Measurements from ENCODE around the gene MET.

Gene MET

DNA sequence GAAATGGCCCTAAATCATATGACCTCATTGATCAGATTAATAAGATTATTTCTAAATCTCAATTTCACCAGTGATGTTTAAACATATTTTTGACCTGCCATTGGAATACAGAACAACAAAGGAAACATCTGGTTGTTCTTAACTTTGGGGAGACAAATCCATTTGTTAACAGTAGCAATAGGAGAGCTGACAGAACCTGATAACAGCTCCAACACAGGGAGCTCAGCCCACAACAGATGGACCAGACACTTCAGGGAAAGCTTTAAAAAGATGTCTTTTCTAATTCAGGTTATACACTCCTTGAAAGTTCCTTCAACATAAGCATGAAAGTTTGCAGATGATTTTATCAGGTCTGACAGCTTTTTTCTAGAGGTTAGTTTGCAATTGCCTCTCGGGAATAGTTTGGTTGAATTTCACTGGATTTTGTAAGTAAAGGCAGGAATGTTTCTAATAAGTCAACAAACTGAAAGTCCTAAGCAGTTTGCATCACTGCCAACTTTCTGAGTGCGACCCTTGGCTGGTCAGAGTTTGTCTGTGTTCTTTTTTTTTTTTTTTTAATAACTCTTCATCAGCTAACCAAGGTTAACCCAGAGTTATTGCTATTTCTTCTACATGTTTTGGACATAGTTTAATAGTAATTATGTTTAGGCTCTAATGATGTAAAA lies 6.5 kb upstream of the MET start:
- DNase-seq, result no peak

DNA sequence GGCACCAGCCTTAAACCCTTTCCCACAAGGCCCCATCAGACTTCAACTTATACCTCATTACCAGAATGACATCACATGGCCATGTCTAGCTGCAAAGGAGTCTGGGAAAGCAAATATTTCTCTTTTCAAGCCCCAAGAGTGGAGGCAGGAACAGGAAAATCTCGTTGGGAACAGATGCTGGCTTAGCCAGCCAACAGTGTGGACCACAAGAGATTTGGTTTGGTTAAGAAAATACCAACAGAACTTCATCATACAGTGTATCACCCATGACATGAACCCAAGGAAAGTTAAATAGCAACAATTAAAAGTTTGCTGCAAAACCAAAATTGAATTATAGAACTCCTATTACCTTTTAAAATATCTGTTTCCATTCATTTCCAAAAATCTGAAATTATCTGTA lies 2.2 kb upstream of the MET start:
- no peak for DNase-seq

DNA sequence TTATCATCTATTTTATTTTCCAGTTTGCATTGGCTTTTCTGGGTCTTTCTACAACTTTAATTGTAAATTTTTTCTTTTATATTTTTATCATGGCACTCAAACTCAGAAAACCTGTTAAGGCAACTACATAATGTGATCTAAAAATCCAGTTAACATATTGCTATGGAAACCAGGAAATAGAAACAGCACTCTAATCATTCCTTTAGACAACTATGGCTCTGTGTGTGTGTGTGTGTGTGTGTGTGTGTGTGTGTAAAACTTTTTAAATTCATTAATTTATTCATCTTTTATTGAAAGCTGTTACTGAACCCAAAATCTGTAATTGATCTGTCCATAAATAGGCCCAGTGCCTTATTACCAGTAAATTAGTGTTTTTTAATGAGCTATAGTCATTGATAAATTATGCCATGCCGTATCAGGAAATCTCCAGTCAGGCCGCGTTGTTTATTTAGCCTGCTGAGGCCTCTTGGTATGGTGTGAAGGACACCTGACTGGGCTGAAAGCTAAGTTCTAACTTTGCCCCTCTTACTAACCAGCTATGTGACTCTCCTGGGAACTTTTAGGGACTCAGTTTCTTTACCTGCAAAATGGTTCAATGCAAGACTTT lies 1.5 kb upstream of the MET start:
- DNase-seq, result no peak

DNA sequence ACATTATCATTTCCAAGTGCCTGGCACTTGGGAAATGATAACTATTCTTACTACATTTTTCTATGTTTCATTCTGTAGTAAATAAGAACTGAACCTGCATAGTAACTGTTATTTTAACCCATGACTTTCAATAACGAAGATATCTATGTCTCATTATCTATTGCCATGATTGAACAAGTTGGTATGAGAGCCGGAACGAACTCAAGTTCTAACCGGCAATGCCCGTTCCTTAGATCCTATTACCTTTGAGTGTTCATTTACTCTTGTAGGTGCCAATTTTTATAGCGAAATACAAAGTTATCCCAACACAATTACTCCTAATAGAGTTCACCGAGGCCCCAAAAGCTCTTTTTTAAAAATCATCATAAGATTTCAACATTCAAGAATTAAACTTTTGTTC lies 885 bp upstream of the MET start:
- DNase-seq, result no peak

DNA sequence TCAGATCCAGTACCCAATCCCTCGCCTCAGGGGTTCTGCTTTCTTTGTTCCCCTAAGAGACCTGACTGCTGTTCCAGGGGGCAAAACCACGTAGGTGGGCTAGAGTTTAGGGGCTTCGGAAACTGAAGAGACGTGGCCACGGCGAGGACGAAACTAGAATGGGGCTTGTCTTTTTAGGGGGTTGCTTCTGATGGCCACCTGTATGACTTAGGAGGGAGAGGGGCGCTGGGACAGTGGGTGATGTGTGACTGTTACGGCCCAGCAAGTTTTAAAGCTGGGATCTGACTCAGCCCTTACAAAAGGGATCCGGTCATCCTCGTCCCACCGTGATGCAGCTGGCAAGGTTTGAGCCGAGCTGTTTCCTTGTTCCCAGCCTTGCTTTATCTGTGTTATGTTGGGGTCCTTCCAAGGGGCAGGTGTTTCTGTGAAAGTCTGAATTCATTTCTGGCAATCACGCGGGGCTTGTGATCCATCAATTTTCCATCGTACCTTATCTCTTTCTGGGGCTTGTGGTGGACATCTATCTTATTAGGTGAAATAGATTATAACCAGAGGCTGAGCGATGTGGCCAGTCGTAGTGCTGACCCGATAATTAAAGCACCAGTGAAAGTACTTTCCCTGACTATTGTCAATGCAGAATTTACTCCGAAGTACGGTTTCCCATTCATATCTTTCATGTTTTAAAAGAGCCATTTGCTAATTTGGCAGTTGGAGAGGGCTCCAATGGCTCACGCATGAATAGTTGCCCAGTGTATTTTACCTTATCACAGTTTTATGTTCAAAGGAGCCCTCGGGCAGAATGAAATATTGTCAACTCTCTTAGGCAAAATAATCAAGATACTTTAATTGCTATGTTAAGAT lies 830 bp downstream of the MET start:
- no peak for DNase-seq

DNA sequence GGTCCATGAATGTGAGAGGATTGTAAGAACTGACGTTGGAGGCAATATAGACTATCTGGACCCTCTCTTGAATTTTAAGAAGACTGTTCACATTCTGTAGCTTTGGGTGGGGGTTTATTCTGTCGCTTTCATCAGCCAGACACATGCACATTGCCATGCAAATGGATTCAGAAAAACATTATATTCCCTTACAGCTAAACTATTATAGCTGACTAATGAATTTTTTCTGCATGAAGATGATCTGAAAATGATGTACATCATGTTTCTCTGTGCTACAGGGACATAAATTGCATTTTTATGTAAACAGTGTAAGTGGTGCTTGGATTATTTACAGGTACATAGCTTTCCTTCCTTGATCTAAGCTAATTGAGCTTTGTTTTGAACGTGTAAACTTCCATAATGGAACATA lies 1.5 kb downstream of the MET start:
- no peak for DNase-seq

DNA sequence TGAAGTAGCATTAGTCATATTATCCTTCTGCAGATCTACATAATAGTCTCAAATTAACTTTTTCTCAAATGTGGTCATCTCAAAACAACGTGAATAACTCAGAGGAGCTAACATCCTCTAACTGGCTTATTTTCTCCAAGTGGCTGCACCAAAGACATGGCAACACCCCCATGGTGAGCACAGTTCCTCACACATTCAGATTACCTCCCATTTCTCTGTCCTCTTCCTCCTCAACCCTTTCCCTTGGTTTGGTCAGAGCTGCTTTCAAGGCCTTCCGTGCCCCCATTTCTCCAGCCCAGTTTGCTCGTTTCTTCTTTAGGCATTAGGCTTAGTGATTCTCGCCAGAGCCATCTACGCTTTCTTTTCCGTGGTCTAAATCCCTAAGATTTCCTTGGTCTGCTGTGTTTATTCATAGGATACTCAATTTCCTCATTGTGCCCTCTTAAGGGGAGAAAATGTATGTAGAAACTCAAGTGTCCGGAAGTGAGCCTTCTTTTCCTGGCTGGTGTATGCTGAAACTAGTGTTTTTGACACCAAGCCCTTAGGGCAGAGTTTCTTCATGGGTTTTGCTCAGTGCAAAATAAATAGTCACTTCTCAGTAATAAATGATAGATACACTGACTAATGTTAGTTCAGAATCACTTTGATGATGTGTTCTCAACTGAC lies 2.6 kb downstream of the MET start:
- no peak for DNase-seq

DNA sequence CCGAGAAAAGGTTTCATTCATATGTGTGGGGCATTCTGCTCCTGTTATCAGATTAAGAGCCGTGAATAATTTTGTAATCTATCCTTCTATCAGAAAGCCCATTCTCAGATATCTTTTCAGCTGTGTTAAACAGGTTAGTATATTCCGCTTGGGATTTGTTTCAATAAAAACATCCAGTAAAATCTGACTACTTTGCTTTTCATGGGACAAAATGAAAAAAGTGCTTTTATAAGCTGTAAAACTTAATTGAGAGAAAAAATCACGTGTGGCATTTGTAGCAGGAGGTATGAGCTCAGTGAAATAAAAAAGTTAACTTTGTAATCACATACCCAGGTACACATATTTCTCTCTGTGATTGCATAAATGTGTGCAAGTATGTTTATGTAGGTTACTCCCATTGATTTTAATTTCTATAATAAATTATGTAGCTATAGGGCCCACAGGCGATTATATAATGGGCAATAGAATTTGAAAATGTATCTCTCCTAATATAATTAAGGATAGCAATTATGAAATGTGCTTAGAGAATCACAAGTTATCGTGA lies 3.9 kb downstream of the MET start:
- no peak for DNase-seq

DNA sequence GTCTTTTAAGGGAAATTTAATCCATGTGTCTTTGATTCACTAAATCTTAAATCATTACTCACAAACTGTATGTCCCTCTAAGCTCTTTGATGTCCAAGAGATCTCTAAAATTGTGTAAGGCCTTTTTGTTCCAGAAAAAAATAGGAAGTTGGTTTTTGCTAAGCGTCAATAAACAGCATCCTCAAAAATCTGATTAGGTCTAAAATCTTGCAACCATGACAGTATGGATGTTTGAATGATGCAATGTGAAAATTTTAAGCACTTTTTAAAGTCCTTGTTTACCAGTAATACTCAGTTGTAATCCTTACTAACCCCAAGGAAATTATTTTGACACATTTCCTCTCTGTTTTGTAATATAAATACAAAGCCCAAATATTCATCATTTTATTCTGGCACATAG lies 6.8 kb downstream of the MET start:
- no peak for DNase-seq

DNA sequence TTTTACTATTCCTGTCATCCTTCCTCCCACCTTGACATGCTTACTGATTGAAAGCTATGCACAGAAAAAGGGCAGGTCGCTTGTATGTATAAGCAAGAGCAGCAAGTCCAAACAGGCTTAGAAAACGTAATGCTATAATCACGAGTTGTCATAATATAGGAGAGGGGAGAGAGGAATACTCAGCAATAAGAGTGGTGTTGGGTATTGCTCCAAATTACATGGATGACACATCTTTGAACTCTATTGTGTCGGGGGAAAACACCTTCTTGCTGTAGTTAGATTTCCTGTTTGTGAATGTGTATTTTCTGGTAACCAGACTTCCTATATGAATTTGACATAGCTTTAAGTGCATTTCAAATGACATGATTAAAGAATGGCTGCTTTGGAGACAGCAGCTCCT lies 7.5 kb downstream of the MET start:
- no peak for DNase-seq

DNA sequence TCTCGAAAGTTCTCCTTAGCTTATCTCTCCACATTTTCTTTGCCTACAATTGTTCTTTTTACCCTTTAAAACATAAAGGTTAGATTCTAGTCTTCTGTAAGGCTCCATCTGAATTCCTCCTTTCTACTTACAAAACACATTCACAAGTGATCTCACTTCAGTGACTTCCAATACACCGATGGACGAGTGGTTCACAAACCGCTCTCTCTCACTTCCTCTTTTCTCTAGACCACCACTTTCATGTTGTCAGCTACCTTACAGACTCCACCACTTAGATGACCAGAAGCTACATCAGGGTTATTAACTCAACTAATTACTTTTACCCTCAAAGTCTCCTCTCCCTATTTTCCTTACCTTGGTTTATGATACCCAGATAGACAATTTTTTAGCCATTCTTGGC lies 11.8 kb downstream of the MET start:
- DNase-seq, result no peak

DNA sequence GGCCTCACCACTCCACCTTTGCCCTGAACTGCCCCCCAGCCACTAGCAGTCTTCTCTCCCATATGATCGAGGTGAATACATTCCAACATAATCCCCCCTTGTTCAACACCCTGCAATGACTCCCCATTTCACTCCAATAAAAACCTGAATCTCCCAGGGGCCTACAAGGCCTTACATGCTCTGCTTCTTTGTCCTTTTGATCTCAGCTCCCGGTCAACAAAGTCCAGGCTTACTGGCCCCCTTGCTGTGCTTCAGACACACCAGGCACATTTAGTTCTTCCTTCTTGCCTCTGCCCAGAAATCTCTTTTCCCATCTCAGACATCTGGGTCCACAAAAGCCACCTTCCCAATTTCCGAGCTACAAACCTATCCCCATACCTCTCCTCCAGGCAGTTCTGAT lies 14.0 kb downstream of the MET start:
- DNase-seq, result no peak

DNA sequence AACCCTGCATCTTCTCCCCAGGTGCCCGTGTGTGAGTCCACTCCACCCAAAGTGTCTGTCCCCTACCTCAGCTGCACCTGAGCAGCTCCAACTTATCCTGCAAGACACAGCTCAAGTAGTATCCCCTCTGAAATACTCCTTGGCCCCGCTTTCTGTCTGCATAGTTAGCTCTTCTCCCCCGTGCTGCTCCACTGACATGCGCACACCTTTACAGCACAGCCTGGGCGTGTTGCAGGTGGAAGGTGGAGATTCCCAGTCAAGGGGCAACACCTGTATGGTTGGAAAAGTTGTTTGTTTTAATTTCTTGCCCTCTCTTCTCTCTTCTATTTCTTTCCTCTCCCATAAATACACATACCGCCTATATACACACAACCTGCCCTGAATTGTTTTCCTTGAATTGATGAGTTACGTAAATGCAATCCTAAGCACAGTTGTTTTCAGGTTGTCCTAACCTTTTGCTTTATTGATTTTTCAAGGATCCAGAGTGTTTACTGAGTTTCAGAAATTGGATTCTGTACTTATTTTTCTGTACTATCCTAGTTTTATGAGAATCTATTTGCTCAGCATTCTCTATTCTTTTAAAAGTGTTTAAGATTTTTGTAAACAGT lies 14.9 kb downstream of the MET start:
- DNase-seq, result no peak

DNA sequence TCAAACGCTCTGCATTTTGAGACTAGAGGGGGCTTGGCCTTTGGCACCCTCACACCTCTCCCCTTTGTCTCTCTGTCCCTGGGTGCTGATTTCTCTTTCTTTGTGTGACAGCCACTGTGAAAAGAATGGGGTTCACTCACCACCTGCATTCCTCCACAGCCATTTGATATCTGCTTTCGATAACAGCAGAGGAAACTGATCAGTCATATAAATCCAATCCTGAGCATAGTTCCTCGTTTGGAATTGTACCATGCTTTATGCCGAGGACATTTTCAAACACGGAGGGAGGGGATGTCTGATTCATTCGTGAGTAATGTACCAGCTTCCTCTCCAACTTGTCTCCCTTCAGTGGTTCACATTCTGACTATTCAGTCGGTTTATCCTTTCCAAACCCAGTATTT lies 15.8 kb downstream of the MET start:
- DNase-seq, result no peak

DNA sequence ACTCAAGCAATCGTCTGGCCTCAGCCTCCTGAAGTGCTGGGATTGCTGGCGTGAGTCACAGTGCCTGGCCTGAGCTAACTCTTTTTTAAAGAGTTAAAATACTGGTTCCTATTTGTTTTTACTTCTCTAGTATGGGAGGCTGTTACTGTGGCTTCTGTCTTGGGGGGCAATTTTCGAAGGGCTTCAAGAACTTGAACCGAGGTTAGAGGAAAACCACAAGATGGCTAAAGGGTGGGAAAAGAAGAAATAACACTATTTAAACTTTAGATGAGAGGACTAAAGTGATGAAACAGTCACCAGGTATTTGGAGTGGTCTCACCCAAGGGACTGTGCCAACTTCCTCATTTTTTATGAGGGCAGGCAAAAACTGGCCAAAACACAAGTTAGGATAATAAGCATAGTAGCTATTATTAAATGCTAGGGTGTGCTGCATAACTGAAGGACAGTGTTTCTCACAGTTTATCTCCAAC lies 17.8 kb downstream of the MET start:
- DNase-seq, result no peak

DNA sequence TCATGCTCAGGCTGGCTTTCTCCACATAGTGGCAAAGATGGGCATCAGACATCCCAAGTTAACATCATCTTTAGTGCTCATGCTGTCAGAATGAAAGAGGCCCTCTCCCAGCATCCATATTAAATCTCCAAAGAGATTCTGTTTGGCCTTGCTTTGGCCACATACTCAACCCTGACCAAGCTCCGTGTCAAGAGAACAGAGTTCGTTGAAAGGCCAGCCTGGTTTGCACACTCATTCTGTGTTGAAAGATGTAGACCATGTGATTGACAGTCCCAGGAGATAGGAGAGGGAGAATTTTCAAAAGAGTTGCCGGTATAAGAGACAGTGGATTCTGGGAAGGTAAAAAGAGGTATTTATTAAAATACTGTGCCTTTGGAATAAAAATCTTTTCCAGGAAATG lies 19.7 kb downstream of the MET start:
- DNase-seq, result no peak

DNA sequence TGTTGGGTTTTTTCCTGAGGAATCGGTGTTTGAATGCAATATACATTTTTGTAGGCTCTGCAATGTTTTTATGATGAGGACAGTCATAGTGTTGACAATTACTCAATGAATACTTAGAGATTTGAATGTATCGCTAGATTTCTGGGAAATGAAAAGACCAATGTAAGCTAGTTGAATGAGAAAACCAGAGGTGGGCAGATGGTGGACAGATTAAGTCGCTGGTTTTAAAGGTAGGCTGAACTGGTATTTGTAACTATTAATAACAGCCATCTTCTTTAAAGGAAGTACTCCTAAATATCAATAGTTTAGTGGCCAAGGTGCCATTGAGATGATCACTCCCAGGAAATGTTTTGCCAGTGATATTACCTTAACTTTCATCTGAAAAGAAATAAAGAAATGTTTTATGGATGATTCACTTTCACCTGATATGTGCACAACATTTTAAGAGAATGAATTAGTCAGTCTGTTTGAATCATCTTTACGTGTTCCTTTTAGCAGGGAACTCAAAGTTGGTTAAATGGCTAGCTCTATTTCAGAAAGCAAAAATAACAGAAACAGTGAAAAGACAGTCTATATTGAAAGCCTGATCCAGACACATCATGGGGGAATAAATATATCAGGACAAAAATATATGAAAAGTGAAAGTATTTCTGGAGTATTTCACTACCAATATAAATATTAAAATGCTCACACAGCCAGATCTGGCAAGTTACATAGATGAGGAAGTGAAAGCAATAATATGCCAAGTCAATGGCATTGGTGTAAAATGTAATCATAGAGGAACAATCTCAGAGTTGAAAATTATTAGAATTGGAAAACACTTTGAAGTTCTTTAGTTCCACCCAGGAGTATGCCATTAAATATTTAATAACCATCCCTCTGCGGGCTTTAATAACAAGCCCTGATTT lies 20.7 kb downstream of the MET start:
- no peak for DNase-seq

DNA sequence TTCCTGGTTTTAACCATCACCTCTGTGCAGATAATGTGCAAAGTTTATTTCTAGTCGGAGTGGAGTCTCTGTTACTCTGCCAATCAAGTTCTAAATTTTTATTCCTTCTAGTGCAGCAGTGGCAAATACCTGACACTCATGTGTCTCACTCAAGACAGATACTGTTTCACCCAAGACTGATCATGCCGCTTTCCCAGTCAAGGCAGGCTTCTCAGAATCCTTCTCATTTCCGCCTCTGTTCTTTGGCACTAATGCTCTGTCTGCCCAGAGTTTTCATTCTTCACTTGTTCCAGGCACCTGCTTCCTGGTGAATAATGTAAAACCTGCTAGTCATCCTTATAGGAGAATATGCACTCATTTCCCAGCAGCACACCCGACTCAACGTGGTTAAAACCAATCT lies 24.7 kb downstream of the MET start:
- DNase-seq, result no peak

DNA sequence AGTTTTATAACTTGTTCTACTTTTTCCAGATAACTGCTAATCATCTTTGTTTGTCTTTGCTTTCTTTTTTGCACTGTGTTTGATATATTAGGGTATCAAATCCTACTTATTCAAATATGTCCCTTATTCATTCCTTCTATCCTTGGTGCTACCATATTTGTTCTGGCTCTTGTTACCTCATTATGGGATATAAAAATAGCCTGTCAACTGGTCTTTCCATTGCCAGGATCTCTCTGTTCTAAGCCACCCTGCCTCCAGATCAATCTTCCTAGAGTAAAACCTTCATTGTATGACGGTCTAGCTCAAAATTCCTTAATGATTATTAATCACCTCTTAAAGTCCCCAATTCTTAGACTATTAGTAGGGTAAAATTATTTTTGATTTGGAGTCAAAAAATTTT lies 25.2 kb downstream of the MET start:
- no peak for DNase-seq

DNA sequence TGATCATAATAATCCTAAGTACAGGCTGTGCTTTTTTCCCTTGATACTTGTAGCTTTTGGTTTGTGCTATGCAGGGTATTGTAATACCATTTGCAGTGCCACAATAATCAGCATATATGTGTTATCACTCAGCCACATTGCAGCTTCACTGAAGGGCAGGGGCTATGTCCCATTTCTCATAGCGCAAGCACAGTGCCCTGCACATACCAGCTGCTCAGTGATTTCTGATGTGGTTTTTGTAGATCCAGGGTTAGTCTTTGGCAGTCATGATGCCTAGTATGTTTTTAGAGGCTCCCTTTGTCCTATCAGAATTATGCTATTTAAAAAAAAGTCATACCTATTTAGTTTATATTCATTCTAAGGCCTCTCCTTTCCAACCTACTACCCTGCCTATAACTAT lies 25.8 kb downstream of the MET start:
- no peak for DNase-seq

DNA sequence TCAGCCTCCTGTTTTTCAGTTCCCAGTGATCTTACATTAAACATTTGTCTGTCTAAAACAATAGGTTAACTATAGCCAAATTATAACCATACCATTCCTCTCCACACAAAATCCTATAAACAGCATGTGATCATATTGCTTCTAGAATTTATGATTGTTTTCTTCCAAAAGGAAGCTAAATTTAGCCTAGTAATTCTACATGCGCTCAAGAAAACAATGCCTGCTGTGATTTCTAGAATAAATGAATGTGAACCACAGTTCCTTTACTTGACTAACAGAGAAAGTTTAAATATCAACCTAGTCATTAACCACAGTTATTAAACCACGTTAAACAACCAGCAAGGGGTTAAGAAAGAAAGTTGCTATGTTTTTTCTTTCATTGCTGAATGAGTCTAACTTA lies 26.4 kb downstream of the MET start:
- no peak for DNase-seq

Data from central memory CD4-positive, alpha-beta T cell (primary cell).